Measurements from ENCODE around the gene CCL5. TPM values are rescaled to one million over a fixed set of nuclear protein-coding genes. Genes with fewer than 3 reads are reported as not detected.
"Not testable (repeated sequence)": the region's sequence is repeated elsewhere in the genome, so short reads cannot be mapped to it uniquely, and the experiment has no call there.

The CCL5 gene
- total RNA-seq, 4 donors from 2014 or later: 5.5 to 10.7 (median 6.0) TPM

DNA sequence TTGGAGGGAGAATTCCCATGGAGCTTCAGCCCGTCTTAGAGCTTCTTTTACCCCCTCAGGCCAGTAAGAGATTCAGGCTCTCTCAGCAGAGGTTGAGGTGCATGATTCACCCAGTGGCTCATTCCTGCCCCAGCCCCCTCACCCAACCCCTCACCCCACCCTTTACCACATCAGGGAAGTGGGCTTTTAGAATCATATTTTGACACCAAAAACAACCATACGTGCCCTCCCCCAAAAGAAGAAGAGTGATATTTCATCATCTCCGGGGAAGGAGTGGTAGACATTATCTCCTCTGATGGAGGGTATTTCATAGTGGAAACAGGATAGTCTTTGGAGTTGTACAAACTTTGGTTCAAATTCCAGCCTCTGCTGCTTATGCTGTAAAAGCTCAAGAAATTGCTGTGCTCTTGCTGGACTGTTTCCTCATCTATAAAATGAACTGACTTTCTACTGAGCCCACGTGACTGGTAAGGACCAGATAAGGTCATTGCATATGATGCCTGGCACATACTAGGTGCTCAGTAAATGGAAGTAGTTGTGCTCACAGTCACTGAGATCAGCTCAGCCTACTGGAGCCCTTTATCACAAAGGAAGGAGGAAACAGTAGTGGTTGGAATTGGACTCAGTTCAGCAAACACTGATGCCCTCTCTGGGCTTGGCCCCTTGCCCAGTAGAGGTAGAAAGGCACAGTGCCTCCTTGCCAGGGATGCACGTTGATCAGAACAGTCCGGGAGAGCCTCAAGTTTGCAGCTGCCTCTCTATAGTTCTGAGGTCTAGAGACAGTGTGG, 18.3 kb upstream of the CCL5 start:
- ATAC-seq (ENCODE audit: low FRiP score) (no peak), DNase-seq (ENCODE audit: low spot score) (no peak)
- TF ChIP-seq, protein P1, sequence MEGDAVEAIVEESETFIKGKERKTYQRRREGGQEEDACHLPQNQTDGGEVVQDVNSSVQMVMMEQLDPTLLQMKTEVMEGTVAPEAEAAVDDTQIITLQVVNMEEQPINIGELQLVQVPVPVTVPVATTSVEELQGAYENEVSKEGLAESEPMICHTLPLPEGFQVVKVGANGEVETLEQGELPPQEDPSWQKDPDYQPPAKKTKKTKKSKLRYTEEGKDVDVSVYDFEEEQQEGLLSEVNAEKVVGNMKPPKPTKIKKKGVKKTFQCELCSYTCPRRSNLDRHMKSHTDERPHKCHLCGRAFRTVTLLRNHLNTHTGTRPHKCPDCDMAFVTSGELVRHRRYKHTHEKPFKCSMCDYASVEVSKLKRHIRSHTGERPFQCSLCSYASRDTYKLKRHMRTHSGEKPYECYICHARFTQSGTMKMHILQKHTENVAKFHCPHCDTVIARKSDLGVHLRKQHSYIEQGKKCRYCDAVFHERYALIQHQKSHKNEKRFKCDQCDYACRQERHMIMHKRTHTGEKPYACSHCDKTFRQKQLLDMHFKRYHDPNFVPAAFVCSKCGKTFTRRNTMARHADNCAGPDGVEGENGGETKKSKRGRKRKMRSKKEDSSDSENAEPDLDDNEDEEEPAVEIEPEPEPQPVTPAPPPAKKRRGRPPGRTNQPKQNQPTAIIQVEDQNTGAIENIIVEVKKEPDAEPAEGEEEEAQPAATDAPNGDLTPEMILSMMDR (IDR thresholded peaks at IDR 0.05): no peak

DNA sequence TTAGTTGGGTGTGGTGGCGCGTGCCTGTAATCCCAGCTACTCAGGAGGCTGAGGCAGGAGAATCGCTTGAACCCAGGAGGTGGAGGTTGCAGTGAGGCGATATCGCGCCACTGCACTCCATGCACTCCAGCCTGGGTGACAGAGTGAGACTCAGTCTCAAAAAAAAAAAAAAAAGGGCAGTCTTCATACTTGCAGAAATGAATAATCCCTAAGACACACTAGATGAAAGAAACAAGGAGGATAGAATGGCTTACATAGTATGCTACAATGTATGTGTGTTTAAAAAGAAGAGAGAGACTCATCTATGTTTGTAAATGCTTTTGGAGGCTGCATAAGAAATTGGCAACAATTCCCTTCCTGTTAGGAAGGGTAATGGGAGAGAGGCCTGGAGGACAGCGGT, 17.6 kb upstream of the CCL5 start:
- DNase-seq (ENCODE audit: low spot score); ATAC-seq (ENCODE audit: low FRiP score): not testable (repeated sequence)

DNA sequence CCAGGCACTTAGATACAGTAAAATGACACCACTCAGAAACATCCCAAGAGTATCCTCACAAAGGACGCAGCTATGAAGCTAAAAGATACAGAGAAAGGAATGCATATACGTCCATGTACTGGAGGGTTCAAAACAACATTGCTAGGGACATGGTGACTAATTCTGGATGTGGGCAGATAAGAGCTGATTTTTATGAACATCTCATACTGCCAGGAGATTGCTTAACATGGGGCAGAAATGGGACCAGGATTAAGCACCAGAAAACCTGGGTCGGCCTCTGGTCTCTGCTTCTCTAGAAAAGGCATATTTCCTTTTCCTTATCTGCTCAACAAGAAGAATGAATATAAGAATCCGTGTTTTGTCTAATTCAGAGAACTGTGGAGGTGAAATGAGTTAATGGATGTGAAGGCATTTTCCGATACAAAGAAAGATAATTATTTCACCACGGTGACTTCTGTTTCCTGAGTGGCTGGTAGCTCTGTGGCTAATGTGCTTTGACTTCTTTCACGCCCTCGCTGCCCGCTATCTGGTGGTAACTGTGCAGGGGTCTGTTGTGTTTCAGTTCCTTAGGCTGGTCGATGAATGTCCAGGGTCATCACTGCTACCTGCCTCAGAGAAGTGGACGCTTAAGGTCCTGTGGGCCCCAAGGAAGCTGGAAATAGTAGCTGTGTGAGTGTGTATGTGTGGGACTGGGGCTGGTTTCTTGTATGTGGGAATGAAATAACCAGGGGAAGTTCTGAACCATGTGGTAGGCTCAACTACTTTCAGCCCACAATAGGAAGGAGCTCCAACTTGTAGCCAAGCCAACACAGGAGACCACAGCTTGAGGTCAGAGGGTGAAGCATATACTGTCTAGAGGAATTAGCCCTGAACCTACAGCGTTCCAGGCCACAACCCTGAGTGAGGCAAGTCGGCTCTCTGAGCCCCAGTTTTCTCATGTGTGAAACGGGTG, 15.8 kb upstream of the CCL5 start:
- TF ChIP-seq, protein P1 (IDR thresholded peaks at IDR 0.05): no peak
- ATAC-seq (ENCODE audit: low FRiP score) (no peak), DNase-seq (ENCODE audit: low spot score) (no peak)

DNA sequence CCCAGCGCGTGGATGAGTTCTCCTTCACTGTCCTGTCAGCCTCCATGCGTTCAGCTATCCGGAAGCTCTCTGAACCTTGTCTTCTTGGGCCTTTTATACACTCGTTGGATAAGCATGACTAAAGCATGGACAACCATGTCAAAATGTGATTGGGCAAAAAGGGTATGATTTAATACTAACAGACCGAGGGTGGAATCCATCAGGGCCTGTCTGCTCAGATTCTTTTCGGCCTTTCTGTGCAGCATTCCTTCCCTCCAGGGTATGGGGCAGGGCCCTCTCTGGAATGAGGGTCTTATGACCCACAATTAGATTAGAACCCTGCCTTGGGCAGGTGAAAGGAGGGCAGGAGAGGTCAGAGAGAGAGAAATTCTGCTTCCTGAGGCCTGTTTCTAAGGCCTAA, 14.0 kb upstream of the CCL5 start:
- ATAC-seq (ENCODE audit: low FRiP score) (no peak), DNase-seq (ENCODE audit: low spot score) (no peak)
- TF ChIP-seq, protein P1 (IDR thresholded peaks at IDR 0.05): no peak

DNA sequence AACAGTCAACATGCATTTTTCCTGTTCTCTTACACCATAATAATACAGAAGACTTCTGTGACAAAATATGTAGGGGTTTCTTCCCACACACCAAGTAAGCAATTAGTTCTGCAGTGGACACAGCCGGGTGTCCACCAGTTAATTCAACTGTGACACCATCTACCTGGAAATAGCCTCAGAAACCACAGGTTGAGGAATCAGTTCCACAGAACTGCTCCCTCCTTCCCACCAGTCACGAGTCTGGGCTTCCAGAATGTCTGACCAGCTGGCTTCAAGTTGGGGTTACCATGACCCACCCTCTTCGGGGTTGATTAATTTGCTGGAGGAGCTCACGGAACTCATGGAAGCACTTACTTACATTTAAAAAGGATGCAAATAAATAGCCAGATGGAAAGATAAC, 13.6 kb upstream of the CCL5 start:
- ATAC-seq (ENCODE audit: low FRiP score): no peak
- no peak for DNase-seq (ENCODE audit: low spot score)
- TF ChIP-seq, protein P1 (IDR thresholded peaks at IDR 0.05): no peak

DNA sequence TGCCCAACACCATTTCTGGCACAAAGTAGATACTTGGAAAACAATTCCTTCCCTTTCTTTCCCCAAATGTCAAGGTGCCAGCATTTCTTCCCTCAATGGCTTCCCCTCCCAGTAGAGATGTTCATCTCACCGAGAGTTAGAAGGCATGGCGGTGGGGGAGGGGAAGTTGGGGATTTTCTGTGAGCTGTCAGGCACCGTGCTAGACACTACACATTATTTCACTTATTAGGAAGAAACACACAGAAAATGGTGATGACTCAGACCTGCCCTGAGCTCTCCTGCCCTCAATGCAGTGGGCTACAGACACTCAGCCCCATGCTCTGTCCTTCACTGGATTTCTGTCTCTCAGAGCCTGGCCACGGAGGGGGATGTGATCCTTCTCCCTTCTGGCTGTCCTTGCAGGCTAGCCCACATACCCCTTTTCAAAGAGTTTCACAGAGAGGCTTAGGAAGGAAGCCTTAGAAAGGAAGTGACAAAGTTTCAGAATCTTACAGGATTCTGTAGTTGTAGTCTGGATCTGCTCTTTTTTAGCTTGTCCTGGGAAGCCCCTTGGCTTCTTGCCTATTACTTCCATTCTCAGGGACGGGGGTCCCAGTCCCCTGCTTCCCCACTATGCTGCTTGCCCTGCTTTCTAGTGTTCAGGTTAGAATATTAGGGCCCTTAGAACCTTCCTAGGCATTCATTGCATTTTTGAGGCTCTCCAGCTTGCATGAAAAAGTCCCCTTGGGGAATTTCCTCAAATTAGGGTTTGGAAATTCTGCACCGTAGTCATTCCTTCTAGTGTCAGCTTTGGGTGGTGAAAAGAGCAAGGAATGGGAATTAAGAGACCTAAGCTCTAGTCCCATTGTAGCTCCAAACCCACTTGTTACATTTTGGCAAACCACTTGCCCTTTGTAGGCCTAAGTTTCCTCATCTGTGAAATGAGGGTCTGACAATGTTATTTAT, 12.2 kb upstream of the CCL5 start:
- no peak for ATAC-seq (ENCODE audit: low FRiP score)
- TF ChIP-seq, protein P1 (IDR thresholded peaks at IDR 0.05): no peak

More for the DNA sequence above, 12.2 kb upstream of the CCL5 start:
- DNase-seq (ENCODE audit: low spot score): no peak

Data from omental fat pad (tissue), 4 donors.